Activated CD8-positive, alpha-beta memory T cell treated with anti-CD3 and anti-CD28 coated beads for 36 hours (primary cell): ENCODE measurements around the gene POU2F2. TPM values are rescaled to one million over a fixed set of nuclear protein-coding genes. Genes with fewer than 3 reads are reported as not detected.

Source experiments
- CTCF ChIA-PET: fragments of 350-600 bp; sonication (Branson Sonifier 250); formaldehyde crosslinking; loops from one replicate; lab custom pipeline; 2021; ENCODE audit warnings: antibody characterized with exemption; lab: Charles Lee
- POLR2A ChIA-PET: fragments of 350-600 bp; sonication (Branson Sonifier 250); formaldehyde crosslinking; loops from one replicate; lab custom pipeline; 2021; ENCODE audit warnings: antibody characterized with exemption; lab: Charles Lee
- total RNA-seq, 2 experiments: library from RNA; stranded (reverse); gene quantifications; one replicate each; pipeline ENCODE4 v1.2.3, GENCODE V29; 2021

POU2F2 gene
- 10 to 100 TPM; 55.3 to 57.1 TPM for total RNA-seq

GRCh38 chr19:42132030-42132628 is at the start of gene POU2F2:
POU2F2 (minus strand) TSS chr19:42132446; CDS start chr19:42132411, 35 bp downstream.
- CTCF ChIA-PET = interaction anchor here (0.6 to 3.1 kb wide), 25 partner anchors 9 to 164 kb away, joined by 3 to 26 read pairs (median 5); partner anchors contain the start of gene ZNF526
- POLR2A ChIA-PET = interaction anchor here (1.3 to 1.7 kb wide), 2 partner anchors 8 to 9 kb away, joined by 4 to 7 read pairs; no protein-coding TSS in a partner anchor

- CTCF ChIA-PET = interaction anchor here (0.6 kb wide), 1 partner anchor 14 kb away, joined by 3 read pairs; no protein-coding TSS in a partner anchor
- POLR2A ChIA-PET = no interaction called here
Measured at GRCh38 chr19:42178791-42179674, 46.8 kb upstream of the POU2F2 start.

DNA sequence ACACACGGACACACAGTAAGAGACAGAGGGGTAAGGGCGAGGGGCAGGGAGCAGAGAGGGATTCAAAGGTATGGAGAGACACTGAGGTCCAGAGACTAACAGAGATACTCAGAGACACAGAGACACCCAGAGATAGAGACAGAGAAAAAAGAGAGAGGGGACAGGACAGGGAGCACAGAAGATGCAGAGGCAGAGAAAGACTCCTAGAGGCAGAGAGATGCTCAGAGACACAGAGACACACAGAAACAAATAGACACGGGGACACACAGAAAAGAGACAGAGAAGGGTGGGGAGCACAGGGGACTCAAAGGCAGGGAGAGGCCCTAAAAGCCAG is 45.4 kb upstream of the POU2F2 start:
- ChIA-PET CTCF (interaction anchor here (1.1 to 2.5 kb wide), 5 partner anchors 35 to 68 kb away, joined by 3 to 8 read pairs (median 5); no protein-coding TSS in a partner anchor), POLR2A (interaction anchor here (1.3 kb wide), 1 partner anchor 44 kb away, joined by 4 read pairs; no protein-coding TSS in a partner anchor)

- ChIA-PET CTCF (interaction anchor here (0.5 to 2.5 kb wide), 15 partner anchors 8 to 1473 kb away, joined by 3 to 10 read pairs (median 4); partner anchors contain the start of gene POU2F2), POLR2A (interaction anchor here (1.0 to 1.3 kb wide), 2 partner anchors 44 to 56 kb away, joined by 3 to 4 read pairs; no protein-coding TSS in a partner anchor)
Measured at GRCh38 chr19:42176990-42177685, 44.9 kb upstream of the POU2F2 start.

GRCh38 chr19:42176649-42176989 is 44.4 kb upstream of the POU2F2 start:
- POLR2A ChIA-PET = interaction anchor here (1.0 to 1.4 kb wide), 3 partner anchors 43 to 57 kb away, joined by 3 to 4 read pairs (median 3); no protein-coding TSS in a partner anchor
- CTCF ChIA-PET = interaction anchor here (0.5 to 2.5 kb wide), 17 partner anchors 8 to 1474 kb away, joined by 3 to 10 read pairs (median 4); partner anchors contain the start of gene POU2F2

DNA sequence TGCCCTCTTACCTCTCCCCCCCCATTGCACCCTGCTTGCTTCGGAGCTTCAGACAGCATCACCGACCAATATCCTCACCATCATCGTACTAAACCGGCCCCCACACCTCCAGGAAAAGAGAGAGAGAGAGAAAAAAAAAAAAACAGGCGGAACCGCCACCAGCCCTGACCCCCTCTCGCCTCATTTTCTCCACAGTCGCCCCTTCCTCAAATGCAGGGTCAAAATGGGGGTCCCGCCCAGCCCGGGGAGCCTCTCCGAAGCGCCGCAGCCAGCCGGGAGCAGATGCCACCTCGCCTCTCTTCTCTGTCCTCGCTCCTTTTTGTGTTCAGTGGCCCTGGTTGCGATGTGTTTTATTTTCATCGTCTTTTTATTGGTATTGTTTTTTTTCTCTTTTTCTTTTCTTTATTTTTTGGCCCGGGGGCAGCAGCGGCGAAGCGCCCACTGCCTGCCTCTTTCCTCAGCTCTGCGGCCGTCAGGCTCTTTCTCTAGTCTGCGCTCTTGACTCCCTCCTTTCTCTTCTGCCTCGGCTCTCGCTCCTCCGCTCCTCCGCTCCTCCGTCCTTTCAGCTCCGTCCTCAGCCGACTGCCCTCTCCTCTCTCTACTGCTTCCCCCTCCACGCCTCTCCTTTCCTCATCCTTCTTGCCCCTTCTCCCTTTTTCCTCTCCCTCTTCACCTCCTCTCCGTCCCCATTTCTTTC is 43.9 kb upstream of the POU2F2 start:
- POLR2A ChIA-PET = interaction anchor here (0.5 to 1.4 kb wide), 6 partner anchors 25 to 57 kb away, joined by 3 to 4 read pairs (median 4); no protein-coding TSS in a partner anchor
- CTCF ChIA-PET = interaction anchor here (0.6 to 2.5 kb wide), 14 partner anchors 9 to 119 kb away, joined by 3 to 10 read pairs (median 4); partner anchors contain the start of gene POU2F2

DNA sequence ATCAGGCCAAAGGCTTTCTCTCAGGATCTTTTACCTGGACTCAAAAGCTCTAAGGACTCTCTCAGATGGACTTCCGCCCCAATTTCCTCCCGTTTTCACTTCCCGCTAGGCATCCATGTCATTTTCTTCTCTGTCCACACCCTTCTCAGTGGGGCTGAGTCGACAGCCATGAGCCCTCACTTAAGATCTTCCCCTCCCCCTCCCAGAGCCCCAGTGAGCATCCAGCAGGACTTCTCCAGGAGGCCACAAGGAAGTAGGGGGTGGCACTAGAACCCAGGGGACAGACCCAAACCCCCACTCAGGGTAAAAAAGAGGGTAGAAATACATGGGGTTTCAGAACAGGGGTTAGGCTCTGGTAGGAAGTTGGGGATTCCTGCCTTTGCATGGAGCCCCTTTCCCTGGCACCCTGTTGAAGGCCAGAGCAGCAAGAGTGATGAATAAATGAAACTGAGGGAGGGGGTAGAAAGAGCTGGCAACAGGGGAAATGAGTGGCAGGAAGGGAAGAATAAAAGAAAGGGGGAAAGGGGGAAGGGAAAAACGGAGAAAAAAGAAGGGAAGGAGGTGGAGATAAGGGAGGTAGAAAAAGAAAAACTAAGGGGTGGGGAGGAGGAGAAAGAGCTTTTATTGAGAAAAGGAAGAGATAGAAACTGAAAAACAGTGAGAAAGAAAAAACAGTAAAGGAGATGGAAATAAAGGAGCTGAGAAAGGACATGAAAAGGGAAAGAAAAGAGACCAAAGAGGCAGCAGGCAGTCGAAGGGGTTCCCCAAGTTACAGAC is 42.9 kb upstream of the POU2F2 start:
- ChIA-PET CTCF (interaction anchor here (1.7 to 2.5 kb wide), 3 partner anchors 9 to 67 kb away, joined by 4 to 10 read pairs (median 8); no protein-coding TSS in a partner anchor), POLR2A (interaction anchor here (0.5 to 1.4 kb wide), 3 partner anchors 16 to 52 kb away, joined by 3 to 4 read pairs (median 3); no protein-coding TSS in a partner anchor)

- ChIA-PET CTCF (no interaction called here), POLR2A (no interaction called here)
Measured at GRCh38 chr19:42174188-42174587, 41.9 kb upstream of the POU2F2 start.

GRCh38 chr19:42173695-42174094 is 41.4 kb upstream of the POU2F2 start:
- POLR2A ChIA-PET = no interaction called here
- CTCF ChIA-PET = no interaction called here

DNA sequence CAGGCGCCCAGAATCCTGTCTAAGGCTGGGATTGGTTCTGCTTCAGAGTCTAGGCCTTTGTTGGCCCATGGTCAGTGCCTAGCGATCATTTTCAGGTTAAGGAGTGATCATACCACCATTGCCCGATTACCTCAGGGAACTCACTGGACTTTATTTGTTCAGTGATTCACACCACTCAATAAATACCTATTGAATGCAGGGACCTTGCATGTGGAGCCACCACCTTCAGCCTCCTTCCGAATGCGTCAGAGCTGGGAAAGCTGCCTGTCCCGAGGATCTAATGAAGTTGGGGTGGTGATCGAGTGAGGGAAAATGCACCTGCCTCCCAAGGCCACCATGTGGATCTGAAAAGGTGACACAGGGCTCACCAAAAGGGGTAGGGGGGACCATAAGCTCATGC is 40.0 kb upstream of the POU2F2 start:
- ChIA-PET POLR2A (no interaction called here), CTCF (no interaction called here)

DNA sequence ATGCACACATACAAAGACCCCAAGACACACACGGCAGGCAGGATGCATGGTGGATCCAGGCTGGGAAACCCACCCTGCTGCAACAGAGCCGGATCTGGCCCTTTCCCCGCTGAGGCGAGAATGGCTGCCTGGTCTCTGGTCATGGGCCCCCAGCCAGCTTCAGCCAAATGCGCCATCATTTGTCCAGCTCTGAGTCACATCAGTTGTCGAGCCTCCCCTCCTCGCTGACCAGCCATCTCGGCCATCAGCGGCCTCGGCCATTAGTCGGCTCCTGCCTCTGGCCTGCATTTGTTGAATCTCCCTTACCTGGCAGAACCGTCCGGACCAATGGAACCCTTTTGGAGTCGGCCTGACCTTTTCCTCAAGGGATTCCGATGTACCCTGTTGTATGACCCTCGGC is 38.5 kb upstream of the POU2F2 start:
- CTCF ChIA-PET = interaction anchor here (0.7 kb wide), 1 partner anchor 36 kb away, joined by 3 read pairs; no protein-coding TSS in a partner anchor
- POLR2A ChIA-PET = no interaction called here

GRCh38 chr19:42169486-42170413 is 37.5 kb upstream of the POU2F2 start:
- CTCF ChIA-PET = no interaction called here

GRCh38 chr19:42168206-42168605 is 36.0 kb upstream of the POU2F2 start:
- CTCF ChIA-PET = no interaction called here
- POLR2A ChIA-PET = no interaction called here

More at GRCh38 chr19:42169486-42170413, 37.5 kb upstream of the POU2F2 start:
- POLR2A ChIA-PET = no interaction called here

DNA sequence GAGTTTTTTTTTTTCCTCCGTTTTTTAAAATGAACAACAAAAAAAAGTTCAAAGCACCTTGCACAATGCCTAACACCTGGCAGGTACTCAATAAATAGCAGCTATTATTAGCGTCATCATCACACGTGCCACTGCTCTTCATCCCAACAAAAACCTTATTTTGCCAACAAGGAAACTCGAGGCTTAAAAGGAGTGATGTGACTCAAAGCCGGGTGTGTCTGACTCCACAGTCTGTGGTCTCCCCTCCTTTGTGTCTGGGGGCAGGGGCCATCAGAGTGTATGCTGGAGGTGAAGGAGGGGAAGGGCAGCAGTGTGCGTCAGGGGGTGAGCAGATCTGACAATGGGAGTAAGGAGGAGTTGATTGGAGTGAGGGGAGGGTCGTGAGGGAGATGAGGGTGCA is 34.1 kb upstream of the POU2F2 start:
- POLR2A ChIA-PET = no interaction called here
- CTCF ChIA-PET = interaction anchor here (1.3 to 3.4 kb wide), 3 partner anchors 10 to 58 kb away, joined by 3 to 10 read pairs (median 4); no protein-coding TSS in a partner anchor

- POLR2A ChIA-PET = no interaction called here
- CTCF ChIA-PET = interaction anchor here (0.6 to 3.4 kb wide), 5 partner anchors 11 to 57 kb away, joined by 3 to 10 read pairs (median 3); no protein-coding TSS in a partner anchor
Measured at GRCh38 chr19:42165146-42165545, 32.9 kb upstream of the POU2F2 start.

GRCh38 chr19:42161616-42162263 is 29.5 kb upstream of the POU2F2 start:
- POLR2A ChIA-PET = interaction anchor here (0.5 kb wide), 1 partner anchor 218 kb away, joined by 6 read pairs; no protein-coding TSS in a partner anchor
- CTCF ChIA-PET = no interaction called here
